ENCODE measurements around the gene PCDHGB7.
"Not testable (repeated sequence)": the region's sequence is repeated elsewhere in the genome, so short reads cannot be mapped to it uniquely, and the experiment has no call there.

The PCDHGB7 gene

GRCh38 chr5:141430332-141431113 lies 13.0 kb downstream of the PCDHGB7 start, which contains the start of gene PCDHGA12:
Gene PCDHGA12 (plus strand): TSS chr5:141430507. CDS start chr5:141430760, 253 bp downstream.
- DNase-seq: peak; percentile 76

- no peak for DNase-seq
These were observed 13.8 kb downstream of the PCDHGB7 start for GRCh38 chr5:141431286-141431685.

- DNase-seq: not testable (repeated sequence)
These were observed 14.8 kb downstream of the PCDHGB7 start for GRCh38 chr5:141432308-141432707.

GRCh38 chr5:141432726-141433125 lies 15.2 kb downstream of the PCDHGB7 start:
- not testable (repeated sequence) for DNase-seq

- DNase-seq: peak; percentile 17
These were observed 16.5 kb downstream of the PCDHGB7 start for GRCh38 chr5:141434006-141434405.

GRCh38 chr5:141437221-141437620 lies 19.7 kb downstream of the PCDHGB7 start:
- peak; percentile 45 for DNase-seq

- DNase-seq: no peak
These were observed 22.1 kb downstream of the PCDHGB7 start for GRCh38 chr5:141439411-141440141.

GRCh38 chr5:141440341-141440740 lies 22.9 kb downstream of the PCDHGB7 start:
- no peak for DNase-seq

GRCh38 chr5:141441571-141442170 lies 24.2 kb downstream of the PCDHGB7 start:
- DNase-seq: no peak

- DNase-seq: peak; percentile 31
These were observed 47.9 kb downstream of the PCDHGB7 start for GRCh38 chr5:141465351-141465750.

All from EL (cell line).